Activated T-helper 9 cell treated with anti-CD3 and anti-CD28 coated beads, Interleukin-2, amount 50 U/mL, for 16 hours (primary cell): Measurements from ENCODE around the gene PLCL2.

Experiments used
- DNase-seq: peaks from one replicate; pipeline ENCODE4 v3.0.0-alpha.2; 2020; ENCODE audit warnings: low read depth

The PLCL2 gene

DNA sequence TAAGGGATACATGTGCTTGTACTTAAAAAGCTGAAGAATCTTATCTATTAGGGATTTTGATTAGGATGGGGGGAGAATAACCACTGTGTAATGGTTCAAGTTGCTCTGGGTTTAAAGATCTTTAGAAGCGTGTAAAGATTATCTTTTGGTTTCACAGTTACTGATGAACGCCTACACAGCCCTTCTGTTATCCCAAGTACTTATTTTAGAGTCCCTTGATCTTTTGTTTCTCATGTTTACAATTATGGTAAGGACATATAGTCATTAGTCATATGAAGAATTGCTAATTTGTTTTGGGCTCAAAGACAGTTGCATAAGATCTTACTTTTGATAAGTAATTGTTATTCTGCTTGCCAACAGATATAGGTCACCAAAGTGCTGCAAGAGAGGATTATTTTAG is 160.1 kb downstream of the PLCL2 start:
- no peak for DNase-seq

DNA sequence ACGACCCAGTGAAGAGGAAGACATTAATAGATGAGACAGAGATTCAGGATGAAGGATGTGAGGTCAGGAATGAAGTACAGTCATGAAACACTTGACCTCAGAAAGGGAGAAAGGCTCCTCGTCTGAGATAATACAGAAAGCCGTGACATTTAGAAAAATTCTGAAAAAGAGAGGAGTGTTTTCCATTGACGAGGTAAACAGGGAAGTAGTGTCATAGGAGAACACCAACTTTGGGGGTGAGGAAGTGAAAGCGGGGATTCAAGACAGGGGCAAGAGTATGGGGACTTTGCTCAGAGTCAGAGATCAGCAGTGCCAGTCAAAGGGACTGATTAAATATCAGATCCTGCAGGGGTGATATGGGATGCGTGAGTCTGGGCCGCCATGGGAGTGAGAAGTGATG is 160.9 kb downstream of the PLCL2 start:
- DNase-seq, result no peak

DNA sequence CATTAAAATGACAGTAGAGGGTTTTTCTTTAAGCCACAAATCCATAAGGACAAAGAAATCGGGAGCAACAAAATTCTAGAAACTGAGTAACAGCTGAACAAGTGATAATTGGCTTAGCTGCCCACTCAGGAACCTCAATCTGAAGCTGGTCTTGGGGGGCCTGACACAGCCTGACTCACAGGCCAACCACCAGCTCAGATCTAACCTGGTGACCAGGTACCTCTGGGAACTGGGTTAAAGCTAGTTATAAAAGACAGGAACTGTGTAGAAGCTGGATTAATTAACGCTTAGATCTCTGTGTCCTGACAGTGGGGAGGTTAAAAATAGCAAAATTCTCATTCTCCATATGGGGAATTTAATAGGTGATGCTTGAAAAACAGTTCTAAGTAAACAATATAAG is 161.9 kb downstream of the PLCL2 start:
- DNase-seq, result no peak

DNA sequence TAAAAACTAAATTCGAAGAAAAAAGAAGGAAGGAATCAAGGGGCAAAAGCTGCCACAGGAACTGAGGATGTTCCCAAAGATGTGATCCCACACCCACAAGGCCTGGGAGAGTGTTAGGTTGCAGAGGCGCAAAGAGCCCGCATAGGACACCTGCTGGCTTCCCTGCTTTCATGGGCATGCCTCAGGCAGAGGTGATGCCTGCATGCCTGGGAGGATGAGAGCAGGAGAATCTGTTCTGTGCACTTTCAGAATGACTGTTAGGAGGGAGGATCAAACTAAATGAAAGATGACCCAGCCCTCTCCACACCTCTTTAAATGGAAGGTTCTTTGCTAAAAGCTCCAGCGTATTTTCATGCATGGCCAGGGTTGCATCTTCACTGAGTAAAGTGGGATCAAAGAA is 162.4 kb downstream of the PLCL2 start:
- no peak for DNase-seq

DNA sequence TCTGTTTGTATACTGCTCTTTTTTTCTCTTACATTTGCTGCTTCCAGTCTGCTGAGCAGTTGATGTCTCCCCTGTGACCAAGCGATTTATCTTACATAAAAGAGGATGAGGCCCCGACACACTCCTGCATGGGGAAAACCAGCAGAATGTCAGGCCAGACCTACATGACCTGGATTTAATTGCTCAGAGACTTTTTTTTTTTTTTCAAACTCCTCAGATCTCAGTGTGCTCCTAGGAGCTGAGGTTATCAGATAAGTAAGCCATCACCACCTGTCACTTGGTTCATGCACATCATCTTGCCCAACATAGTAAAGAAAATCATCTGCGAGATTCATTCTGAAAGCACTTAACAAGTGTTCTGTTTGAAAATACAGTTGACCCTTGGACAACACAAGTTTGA is 163.1 kb downstream of the PLCL2 start:
- no peak for DNase-seq

DNA sequence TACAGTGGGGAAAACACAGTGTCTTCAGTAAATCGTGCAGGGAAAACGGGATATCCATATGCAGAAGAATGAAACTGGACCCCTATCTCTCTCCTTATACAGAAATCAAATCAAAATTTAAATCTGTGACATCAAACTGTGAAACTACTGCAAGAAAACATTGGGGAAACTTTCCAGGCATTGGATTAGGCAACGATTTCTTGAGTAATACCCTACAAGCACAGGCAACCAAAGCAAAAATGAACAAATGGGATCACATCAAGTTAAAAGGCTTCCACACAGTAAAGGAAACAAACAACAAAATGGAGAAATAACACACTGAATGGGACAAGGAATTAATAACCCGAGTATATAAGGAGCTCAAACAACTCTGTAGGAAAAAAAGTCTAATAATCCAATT is 165.3 kb downstream of the PLCL2 start:
- no peak for DNase-seq

DNA sequence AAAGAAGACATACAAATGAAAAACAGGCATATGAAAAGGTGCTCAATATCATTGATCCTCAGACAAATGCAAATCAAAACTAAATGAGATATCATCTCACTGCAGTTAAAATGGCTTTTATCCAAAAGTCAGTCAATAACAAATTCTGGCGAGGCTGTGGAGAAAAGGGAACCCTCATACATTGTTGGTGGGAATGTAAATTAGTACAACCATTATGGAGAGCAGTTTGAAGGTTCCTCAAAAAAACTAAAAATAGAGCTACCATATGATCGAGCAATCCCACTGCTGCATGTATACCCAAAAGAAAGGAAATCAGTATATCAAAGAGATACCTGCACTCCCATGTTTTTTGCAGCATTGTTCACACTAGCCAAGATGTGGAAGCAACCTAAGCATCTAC is 165.8 kb downstream of the PLCL2 start:
- DNase-seq, result no peak

DNA sequence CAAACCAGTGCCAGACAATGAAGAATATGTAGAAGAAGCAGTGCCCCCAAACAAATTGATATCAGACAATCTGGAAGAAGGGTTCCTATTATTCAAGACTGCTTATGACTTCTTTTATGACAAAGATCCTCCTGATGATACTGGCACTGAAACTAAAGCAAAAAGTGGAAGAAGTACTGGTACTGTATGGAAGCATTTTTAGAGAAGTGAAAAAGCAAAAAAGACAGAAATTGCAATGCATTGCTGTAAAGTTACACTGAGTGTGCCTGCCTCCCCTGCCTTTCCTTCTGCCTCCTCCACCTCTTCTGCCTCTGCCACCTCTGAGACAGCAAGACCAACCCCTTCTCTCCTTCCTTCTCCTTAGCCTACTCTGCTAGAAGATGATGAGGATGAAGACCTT is 167.6 kb downstream of the PLCL2 start:
- DNase-seq, result no peak

DNA sequence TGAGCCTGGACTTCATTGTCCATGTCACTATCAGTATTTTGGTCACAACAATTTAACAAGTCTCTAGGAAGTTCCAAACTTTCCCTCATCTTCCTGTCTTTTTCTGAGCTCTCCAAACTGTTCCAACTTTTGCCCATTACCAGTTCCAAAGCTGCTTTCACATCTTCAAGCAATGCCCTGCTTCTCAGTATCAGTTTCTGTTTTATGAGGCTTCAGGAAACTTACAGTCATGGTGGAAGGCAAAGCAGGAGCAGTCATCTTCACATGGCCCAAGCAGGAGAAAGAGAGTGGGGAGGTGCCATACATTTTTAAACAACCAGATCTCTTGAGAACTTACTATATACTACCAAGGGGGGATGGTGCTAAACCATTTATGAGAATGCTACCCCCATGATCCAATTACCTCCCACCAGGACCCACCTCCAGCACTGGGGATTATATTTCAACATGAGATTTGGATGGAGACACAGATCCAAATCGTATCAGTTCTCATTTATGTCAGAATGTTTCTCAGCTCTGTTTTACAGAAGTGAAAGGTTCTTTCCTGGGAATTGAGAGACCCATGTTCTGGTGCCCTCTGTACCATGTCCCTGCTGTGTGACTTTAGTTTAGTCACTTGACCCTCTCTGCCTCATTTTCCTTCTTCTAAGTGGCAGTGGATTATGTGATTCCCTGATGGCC is 169.7 kb downstream of the PLCL2 start:
- DNase-seq, result no peak

DNA sequence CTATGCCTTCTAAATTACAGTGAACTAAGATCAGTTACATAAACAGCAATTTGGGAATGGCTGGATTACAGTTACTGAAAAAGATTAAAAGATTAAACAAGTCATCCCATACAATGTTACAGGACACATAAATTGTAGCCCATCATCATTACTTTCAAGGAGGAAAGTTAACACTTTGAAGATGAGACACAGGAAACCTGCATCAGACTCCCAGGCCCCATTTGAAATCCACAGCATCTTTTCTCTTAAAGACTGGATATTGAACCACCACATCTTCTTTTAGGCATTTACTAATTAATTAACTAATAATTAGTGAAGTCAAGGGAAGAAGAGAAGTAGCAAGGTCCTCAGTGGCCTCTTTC is 170.2 kb downstream of the PLCL2 start:
- DNase-seq, result no peak

DNA sequence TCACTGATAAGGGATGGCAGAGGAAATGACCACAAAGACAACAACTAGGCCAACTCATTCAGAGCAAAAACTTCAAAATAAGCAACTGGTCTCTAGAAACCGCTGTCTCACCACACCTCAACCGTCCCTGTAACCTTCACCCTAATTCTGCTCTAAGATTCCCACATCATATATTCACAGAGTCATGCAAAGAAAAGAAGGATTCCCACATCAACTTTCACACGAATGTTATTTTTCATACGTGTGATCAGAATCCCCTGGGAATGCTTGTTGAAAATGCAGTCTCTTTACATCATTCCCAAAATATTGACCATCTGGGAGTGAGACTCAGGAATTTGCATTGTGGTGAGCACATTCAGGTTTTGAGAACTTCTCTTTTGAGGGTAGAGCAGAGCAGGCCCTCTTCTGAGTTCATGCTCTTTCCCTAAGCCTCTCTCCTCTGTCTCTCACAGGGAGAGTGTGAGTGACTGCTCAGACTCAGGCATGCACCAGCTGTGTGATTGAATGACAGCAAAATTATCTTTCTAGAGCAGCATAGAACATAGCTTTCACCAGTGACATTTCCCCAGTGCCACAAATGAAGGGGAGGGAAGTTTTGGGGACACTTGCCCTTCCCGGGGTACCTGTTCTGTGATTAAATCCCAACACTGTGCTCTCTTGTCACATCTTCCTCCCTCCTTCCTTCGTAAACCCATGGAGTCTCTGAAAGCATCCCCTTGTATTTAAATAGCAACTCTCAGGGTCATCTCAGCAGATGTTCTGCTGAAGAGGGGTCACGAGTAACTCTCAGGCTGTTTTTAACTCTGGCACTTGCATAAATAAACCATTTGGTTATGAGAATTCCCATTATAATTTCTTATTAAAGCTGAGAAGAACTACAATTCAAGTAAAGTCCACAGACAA is 170.9 kb downstream of the PLCL2 start:
- DNase-seq, result no peak

DNA sequence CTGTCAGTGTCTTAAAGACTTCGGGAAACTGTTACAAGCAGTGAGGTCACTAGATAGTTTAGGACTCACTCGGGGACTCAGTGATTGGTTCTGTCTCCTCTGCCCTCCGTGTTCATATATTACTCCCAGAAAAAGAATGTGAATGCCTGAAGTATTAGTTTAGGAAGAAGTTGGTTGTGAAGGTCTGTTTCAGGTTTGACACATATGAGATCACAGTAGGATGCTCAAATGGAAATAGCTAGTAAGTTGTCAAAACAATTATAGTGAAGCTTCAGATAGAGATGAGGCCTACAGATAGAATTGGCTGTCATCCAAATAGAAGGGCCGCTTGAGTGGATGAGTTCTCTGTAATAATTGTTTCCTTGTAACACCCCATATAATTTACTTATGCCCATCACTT is 172.6 kb downstream of the PLCL2 start:
- no peak for DNase-seq

DNA sequence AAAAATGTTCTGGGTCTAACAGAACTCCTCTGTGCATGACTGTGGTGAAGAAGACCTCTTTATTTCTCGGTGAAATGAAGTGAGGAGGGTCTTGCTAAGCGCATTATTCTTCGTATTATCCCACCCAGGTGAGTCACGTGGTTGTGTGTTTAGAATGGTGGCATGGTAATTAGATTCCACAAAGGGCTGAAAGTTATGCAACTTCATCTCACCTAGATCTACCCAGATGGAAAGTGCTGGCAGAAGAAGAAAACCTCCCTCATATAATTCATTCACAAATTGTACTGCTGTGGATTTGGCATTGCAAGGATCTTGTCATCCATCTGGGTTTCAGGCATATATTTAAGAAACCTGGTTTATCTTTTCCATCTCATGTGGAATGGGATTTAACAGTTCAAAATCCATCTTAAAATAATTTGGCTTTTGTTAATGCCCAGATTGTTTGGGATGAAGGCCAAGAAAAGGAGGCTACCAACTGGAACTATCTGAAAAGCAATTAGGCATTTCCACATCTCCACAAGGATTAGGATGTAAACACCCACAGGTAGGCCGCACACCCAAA is 175.3 kb downstream of the PLCL2 start:
- no peak for DNase-seq

DNA sequence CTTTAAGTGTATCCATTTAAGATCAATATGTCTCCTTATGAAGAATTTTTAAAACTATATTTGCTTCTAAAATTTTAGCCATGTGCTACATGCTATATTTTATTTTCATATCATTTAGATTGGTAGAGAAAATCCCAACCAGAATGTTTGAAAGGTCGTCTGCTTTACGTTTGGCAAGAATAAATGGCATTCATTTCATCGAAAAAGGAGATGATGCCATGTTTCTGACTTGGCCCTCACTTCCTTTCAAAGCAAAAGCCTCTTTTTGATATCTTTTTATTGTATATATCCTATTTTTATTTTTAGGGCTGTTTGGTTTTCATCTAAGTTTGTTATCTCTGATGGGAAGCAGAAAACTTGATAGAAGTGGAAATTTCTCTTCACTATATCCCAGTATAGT is 176.2 kb downstream of the PLCL2 start:
- DNase-seq, result no peak

DNA sequence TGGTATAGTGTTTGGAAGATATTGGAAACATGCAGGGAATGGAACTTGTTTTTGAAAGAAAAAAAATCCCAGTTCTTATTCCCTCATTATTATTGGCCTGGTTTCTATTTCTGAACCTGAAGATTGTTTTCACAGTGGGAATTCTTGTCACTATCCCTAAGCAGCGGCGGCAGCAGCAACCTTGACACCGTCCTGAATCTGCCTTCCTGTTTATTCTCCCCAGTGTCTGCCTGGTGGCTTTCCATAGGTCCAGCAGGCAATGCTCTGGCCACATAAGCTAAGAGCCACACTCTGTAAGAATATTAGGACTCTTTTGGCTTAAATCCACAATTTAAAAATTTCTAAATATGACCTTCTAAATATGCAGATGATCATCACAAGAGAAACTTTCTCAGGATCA is 178.0 kb downstream of the PLCL2 start:
- DNase-seq, result no peak

DNA sequence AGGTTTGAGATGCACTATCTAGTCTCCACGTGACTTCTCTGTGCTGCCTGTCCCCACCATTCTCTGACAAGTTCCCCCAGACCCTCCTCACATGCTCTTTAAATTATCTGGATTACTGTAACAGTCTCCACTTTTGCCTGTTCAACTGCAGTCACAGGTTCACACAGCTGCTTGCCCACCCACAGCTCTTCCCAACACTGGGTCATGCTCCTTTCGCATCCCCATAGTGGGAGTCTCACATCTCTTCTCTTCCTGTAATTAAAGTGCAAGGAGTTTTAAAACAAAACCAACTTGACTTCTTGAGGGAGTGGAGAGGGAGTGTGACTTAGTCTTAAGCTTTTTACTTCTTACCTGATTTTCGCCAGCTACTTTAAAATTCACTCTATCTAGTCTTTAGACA is 178.8 kb downstream of the PLCL2 start:
- DNase-seq, result no peak

DNA sequence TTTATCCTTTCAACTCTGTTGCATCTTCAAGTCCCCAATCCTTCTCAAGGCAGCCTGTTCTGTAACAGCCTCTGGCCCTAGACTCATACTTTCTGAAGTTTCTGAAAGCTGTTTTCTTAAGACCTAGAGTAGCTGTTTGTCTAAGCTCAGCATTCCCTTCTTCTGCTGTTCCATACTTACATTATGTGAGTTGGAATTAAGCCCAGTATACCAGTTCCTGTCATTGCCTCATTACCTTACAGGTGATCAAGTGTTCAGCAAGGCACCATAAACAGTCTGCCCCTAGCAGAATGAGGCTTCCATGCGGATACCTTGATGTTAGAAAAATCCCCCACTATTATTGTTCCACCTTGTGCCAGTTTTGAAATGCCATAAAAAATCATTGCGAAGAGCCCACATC is 180.6 kb downstream of the PLCL2 start:
- DNase-seq, result no peak

DNA sequence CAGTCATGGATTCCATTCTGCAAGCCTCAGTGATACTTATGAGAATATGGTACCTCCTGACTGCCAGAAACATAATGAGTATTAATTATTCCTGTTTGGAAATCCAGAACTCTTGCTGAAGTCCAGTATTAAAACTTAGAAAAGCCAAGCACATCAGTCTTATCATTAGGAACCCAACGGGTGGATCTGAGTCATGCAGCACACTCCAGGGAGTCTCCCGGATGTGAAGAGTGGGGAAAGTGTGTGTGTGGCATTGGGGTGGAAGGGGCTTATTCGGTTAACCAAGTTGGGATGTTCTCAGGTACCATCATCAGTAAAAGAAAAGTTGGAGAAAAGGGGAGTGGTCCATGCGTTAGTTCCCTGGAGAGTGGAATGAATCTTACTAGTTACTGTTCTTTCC is 181.1 kb downstream of the PLCL2 start:
- no peak for DNase-seq

DNA sequence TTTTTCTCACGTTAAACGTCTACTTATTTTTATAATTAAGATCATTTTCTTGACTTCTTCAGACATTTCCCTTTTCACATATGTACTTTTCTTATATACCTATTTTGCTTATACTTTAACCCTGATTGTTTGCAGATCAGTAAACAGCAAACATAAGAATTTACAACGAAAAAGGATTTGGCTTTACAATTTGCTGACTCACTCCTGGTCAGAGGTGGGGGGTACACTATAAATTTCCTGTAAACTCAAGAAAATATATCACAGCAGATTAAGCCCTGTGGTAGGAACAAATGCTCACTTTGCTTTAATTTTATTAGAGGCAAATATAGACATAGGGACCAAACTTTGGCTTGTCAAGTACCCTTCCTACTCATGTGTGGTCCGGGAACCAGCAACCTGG is 185.0 kb downstream of the PLCL2 start:
- no peak for DNase-seq

DNA sequence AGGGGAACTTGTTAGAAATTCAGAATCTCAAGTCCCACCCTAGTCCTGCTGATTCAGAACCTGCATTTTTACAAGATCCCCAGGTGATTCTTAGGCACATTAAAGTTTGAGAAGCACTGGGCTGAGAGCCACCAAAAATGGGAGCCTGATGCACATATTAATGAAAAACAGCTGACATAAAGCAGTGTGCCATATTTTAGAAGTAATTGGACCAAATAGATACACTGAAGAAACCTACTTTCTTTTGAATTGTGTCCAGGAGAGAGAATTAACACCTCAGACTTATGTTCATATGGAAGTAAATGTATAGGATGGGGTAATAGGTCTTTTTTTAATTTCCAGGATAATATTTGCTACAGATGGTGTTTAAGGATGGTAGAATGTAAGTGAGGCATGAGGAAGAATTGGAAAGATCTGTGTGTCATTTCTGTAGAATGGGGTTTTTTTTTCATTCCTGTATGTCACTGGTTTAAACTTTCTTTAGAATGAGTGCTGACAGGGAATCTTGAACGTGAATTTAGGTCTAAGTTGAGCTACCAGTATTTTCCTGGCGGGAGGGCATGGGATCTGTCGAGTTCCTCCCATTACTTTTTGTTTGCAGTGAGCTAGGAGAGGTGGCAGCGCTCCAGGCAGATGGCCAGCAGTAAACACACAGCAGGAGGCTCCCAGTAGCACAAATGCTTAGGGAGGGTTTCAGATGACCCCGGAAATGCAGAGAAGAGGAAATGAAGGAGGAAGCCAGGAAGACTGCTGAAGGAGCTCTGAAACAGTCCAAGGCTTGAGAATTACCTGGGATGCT is 185.6 kb downstream of the PLCL2 start:
- DNase-seq, result no peak

DNA sequence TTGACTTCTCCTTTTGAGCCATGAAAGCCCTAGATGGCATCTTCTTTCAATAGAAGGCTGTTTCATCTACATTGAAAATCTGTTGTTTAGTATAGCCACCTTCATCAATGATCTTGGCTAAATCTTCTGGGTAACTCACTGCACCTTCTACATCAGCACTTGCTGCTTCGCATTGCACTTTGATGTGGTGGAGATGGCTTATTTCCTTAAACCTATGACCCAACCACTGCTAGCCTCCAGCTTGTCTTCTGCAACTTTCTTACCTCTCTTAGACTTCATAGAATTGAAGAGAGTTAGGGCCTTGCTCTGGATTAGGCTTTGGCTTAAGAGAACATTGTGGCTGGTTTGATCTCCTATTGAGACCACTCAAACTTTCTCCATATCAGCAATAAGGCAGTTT is 189.8 kb downstream of the PLCL2 start:
- DNase-seq, result no peak

DNA sequence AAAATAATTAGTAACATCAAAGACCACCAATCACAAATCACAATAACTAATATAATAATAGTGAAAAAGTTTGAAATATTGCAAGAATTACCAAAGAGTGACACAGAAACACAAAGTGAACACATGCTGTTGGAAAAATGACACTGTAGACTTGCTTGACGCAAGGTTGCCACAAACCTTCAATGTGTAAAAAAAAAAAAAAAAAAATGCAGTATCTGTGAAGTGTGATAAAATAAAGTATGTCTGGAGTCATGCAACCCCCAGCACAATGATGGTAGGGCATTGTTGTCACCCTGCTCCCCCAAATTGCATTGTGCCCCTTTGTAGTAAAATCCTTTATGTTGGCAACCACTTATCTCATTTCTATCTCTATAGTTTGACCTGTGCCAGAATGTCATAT is 190.6 kb downstream of the PLCL2 start:
- no peak for DNase-seq

DNA sequence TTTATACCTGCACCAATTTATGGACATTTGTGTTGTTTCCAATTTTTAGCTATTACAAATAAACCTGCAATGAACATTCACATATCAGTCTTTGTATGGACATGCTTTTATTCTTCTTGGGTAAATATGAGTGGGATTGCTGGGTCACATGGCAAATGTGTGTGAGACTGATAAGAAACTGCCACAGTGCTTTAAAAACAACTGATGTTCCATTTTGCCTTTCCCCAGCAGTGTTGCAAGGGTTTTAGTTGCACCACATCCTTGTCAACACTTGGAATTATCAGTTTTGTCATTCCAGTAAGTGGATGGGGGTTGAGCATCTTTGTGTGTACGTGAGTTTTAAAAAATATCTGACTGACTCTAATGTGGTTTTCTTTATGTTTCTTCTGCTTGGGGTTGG is 191.2 kb downstream of the PLCL2 start:
- no peak for DNase-seq
